Embryonic facial prominence (tissue), 1 donor: ENCODE results near the gene ZMAT2.
"Not testable (repeated sequence)": the region's sequence is repeated elsewhere in the genome, so short reads cannot be mapped to it uniquely, and the experiment has no call there.

Experiments
- DNase-seq: peaks from one replicate; pipeline ENCODE4 v3.0.0-alpha.2; 2016; ENCODE audit errors: extremely low spot score

ZMAT2 gene

GRCh38 chr5:140700177-140701144 lies at the start of gene ZMAT2:
Gene ZMAT2, plus strand, starts transcription at chr5:140700447. Its CDS starts 14 bp downstream, at chr5:140700461.
- DNase-seq, result peak; percentile 96

GRCh38 chr5:140658870-140659269 lies 41.4 kb upstream of the ZMAT2 start:
- no peak for DNase-seq

GRCh38 chr5:140660371-140660770 lies 39.9 kb upstream of the ZMAT2 start:
- DNase-seq, result not testable (repeated sequence)

GRCh38 chr5:140664030-140664358 lies 36.3 kb upstream of the ZMAT2 start:
- DNase-seq, result no peak

- DNase-seq, result peak; percentile 71
Measured at GRCh38 chr5:140664359-140665119, 35.7 kb upstream of the ZMAT2 start, which contains the start of gene WDR55. Gene WDR55, plus strand, starts transcription at chr5:140664904. Its CDS starts 9 bp downstream, at chr5:140664913.

GRCh38 chr5:140671035-140671434 lies 29.2 kb upstream of the ZMAT2 start:
- DNase-seq, result not testable (repeated sequence)

- no peak for DNase-seq
Measured at GRCh38 chr5:140671472-140672125, 28.6 kb upstream of the ZMAT2 start.

GRCh38 chr5:140672455-140673186 lies 27.6 kb upstream of the ZMAT2 start:
- no peak for DNase-seq

GRCh38 chr5:140673187-140673976 lies 26.9 kb upstream of the ZMAT2 start, which contains the start of gene DND1:
Gene DND1, minus strand, starts transcription at chr5:140673576. Its CDS starts 34 bp downstream, at chr5:140673542.
- DNase-seq, result no peak

- DNase-seq, result no peak
Measured at GRCh38 chr5:140674211-140674610, 26.0 kb upstream of the ZMAT2 start.

GRCh38 chr5:140674629-140675028 lies 25.6 kb upstream of the ZMAT2 start:
- DNase-seq, result no peak

GRCh38 chr5:140677947-140678346 lies 22.3 kb upstream of the ZMAT2 start:
- no peak for DNase-seq

GRCh38 chr5:140678993-140679392 lies 21.3 kb upstream of the ZMAT2 start:
- no peak for DNase-seq

- no peak for DNase-seq
Measured at GRCh38 chr5:140690376-140690932, 9.8 kb upstream of the ZMAT2 start.

- DNase-seq, result peak; percentile 75
Measured at GRCh38 chr5:140690941-140691924, 9.0 kb upstream of the ZMAT2 start, which contains the start of the genes HARS1 and HARS2. Gene HARS1, minus strand, starts transcription at chr5:140691370. Its CDS starts 66 bp downstream, at chr5:140691304. Gene HARS2, plus strand, starts transcription at chr5:140691455. Its CDS starts 194 bp downstream, at chr5:140691649.

- no peak for DNase-seq
Measured at GRCh38 chr5:140694276-140694675, 6.0 kb upstream of the ZMAT2 start.

- no peak for DNase-seq
Measured at GRCh38 chr5:140696891-140697492, 3.3 kb upstream of the ZMAT2 start.

GRCh38 chr5:140707812-140708211 lies 7.6 kb downstream of the ZMAT2 start:
- no peak for DNase-seq
